Measurements from ENCODE around the gene TRMT13. TPM values are rescaled to one million over a fixed set of nuclear protein-coding genes. Genes with fewer than 3 reads are reported as not detected.

The TRMT13 gene
- total RNA-seq, 1 experiment from 2014 or later = 19.4 TPM

- H3K4ac ChIP-seq (ENCODE audit: low read depth, low read length) = no peak overlapping the region
- H3K18ac ChIP-seq (ENCODE audit: insufficient read length, low read depth, low read length) = no peak overlapping the region
- 100% methylated on average over 1 of the region's 3 CpGs for WGBS (ENCODE audit: extremely low coverage, insufficient read length, low lambda C conversion rate)
- no peak overlapping the region for H4K8ac ChIP-seq (replicated peaks; ENCODE audit: insufficient read length, low read depth, low read length)
- no peak overlapping the region for H4K5ac ChIP-seq (ENCODE audit: insufficient read length, low read depth, low read length)
- peaks cover 2% of the 10 kb centered on the region in 2 experiments; a peak in 2 of 4 replicates for H3K4me1 Mint-ChIP-seq
- no peak overlapping the region for H3K4me2 ChIP-seq (ENCODE audit: insufficient read depth, insufficient read length, low read length)
- H2BK120ac ChIP-seq (ENCODE audit: low read depth, low read length, poor library complexity, severe bottlenecking) = no peak overlapping the region
- H3K23ac ChIP-seq (ENCODE audit: insufficient read length, low read depth, low read length) = no peak overlapping the region
- H3K36me3 Mint-ChIP-seq (ENCODE audit: insufficient read depth in 1 of 3, low read depth in 3 of 3) = peaks cover 8 to 65% (median 56%) of the 10 kb centered on the region in 3 experiments
- no peak for DNase-seq
- no peak overlapping the region for H2BK5ac ChIP-seq (ENCODE audit: insufficient read length, low read length)
- H3K27me3 ChIP-seq (ENCODE audit: insufficient read depth, low read length) = no peaks in the 10 kb centered on the region
- no peak overlapping the region for H2AFZ ChIP-seq (ENCODE audit: low read length)
- H4K20me1 ChIP-seq (ENCODE audit: control insufficient read depth, insufficient read depth, insufficient read length) = no peaks in the 10 kb centered on the region
- H3K9ac ChIP-seq (ENCODE audit: extremely low read depth, insufficient read length, low read length) = no peak overlapping the region
- no peak overlapping the region for H3T11ph ChIP-seq (ENCODE audit: low read length)
- H2BK15ac ChIP-seq (ENCODE audit: low read depth, low read length) = no peak overlapping the region
- H3K23me2 ChIP-seq (ENCODE audit: insufficient read length, low read depth, low read length, poor library complexity, severe bottlenecking) = no peaks in the 10 kb centered on the region
- TF ChIP-seq CTCF (conservative IDR thresholded peaks at IDR 0.05) = no peak
- H3K4me1 ChIP-seq (ENCODE audit: insufficient read depth, low read length) = no peaks in the 10 kb centered on the region
- H3K9me3 Mint-ChIP-seq = no peaks in the 10 kb centered on the region
- H2AK5ac ChIP-seq (ENCODE audit: insufficient read length, low read length) = no peak overlapping the region
- no peak overlapping the region for H2BK12ac ChIP-seq (ENCODE audit: insufficient read length, low read depth, low read length)
- H3K27me3 Mint-ChIP-seq (ENCODE audit: low read depth) = no peaks in the 10 kb centered on the region
- no peak overlapping the region for H3K27ac ChIP-seq (ENCODE audit: insufficient read length, low read depth, low read length)
- H3K9me3 ChIP-seq (ENCODE audit: control insufficient read depth, low read depth, low read length) = no peaks in the 10 kb centered on the region
- H3K56ac ChIP-seq (ENCODE audit: insufficient read length, low read depth, low read length) = no peak overlapping the region
- H3K79me1 ChIP-seq (ENCODE audit: insufficient read depth, low read depth, low read length, poor library complexity, severe bottlenecking) = no peaks in the 10 kb centered on the region
- H2BK20ac ChIP-seq (ENCODE audit: low read depth, low read length, poor library complexity, severe bottlenecking) = no peak overlapping the region
- H4K91ac ChIP-seq (ENCODE audit: insufficient read length, low read depth, low read length) = no peak overlapping the region
- no peak overlapping the region for H3K14ac ChIP-seq (ENCODE audit: insufficient read depth, low read length)
- no peak overlapping the region for H3K27ac Mint-ChIP-seq
- no peaks in the 10 kb centered on the region for H3K79me2 ChIP-seq (ENCODE audit: insufficient read depth, low read length)
- no peak overlapping the region for H3K4me3 Mint-ChIP-seq
These were observed 9.4 kb downstream of the TRMT13 start for GRCh38 chr1:100142343-100142742.

Measured in H9 (cell line).